Skeletal muscle tissue (tissue), 4 donors: ENCODE results near the gene LCE4A. TPM values are rescaled to one million over a fixed set of nuclear protein-coding genes. Genes with fewer than 3 reads are reported as not detected.
"Not testable (repeated sequence)": the region's sequence is repeated elsewhere in the genome, so short reads cannot be mapped to it uniquely, and the experiment has no call there.

Experiments used
- H3K27ac ChIP-seq: one replicate; pipeline ENCODE4 v1.7.0; 2013; ENCODE audit warnings: mild to moderate bottlenecking, low read depth, low read length, inconsistent platforms
- H3K27me3 ChIP-seq, 3 donors: one replicate each; pipeline ENCODE4 v1.7.0; 2013; ENCODE audit warnings: low read length in 3 of 3; ENCODE audit not compliant: control insufficient read depth in 3 of 3, insufficient read depth in 3 of 3
- H3K36me3 ChIP-seq, 3 donors: one replicate each; pipeline ENCODE4 v1.7.0; 2013; ENCODE audit warnings: low read length in 3 of 3; ENCODE audit not compliant: control insufficient read depth in 3 of 3, insufficient read depth in 3 of 3
- H3K4me1 ChIP-seq, 3 donors: one replicate each; pipeline ENCODE4 v1.7.0; 2013; ENCODE audit warnings: low read length in 3 of 3, mild to moderate bottlenecking in 3 of 3; ENCODE audit not compliant: control insufficient read depth in 3 of 3, insufficient read depth in 3 of 3
- H3K4me3 ChIP-seq, 3 donors: one replicate each; pipeline ENCODE4 v1.7.0; 2013; ENCODE audit warnings: low read length in 3 of 3
- H3K9ac ChIP-seq, 3 donors: one replicate each; pipeline ENCODE4 v1.7.0; 2013; ENCODE audit warnings: low read length in 3 of 3, mild to moderate bottlenecking in 3 of 3, moderate library complexity in 2 of 3, low read depth in 1 of 3
- H3K9me3 ChIP-seq, 3 donors: one replicate each; pipeline ENCODE4 v1.7.0; 2013; ENCODE audit warnings: low read length in 3 of 3; ENCODE audit not compliant: control insufficient read depth in 3 of 3
- total RNA-seq: library from RNA; depleted of rRNA; stranded (reverse); fragments of >200 nt; gene quantifications from one replicate; pipeline ENCODE4 v1.2.3, GENCODE V29; 2014
- donor health status: Osteomylitis.

The LCE4A gene
- not detected for total RNA-seq

- H3K4me3 ChIP-seq, result no peak within 1 kb of the TSS
- H3K4me1 ChIP-seq, result no peaks in the 10 kb centered on the region
- H3K9ac ChIP-seq, result no peak within 1 kb of the TSS
- no peaks in the 10 kb centered on the region for H3K9me3 ChIP-seq
- peaks cover 0 to 2% (median 0%) of the 10 kb centered on the region in 3 donors for H3K27me3 ChIP-seq
- no peaks in the 10 kb centered on the region for H3K36me3 ChIP-seq
- no peak within 1 kb of the TSS for H3K27ac ChIP-seq
Observed at GRCh38 chr1:152707860-152708259, at the start of gene LCE4A. TSS of gene LCE4A (plus strand) at chr1:152708160. CDS start at chr1:152709076, 916 bp downstream.

- Histone ChIP-seq H3K9me3 (no peaks in the 10 kb centered on the region), H3K36me3 (no peaks in the 10 kb centered on the region), H3K9ac (no peak overlapping the region), H3K4me1 (no peaks in the 10 kb centered on the region), H3K4me3 (no peak overlapping the region), H3K27me3 (peaks cover 0 to 3% (median 0%) of the 10 kb centered on the region in 3 donors), H3K27ac (no peak overlapping the region)
Observed at GRCh38 chr1:152658649-152659048, 49.3 kb upstream of the LCE4A start.

- Histone ChIP-seq H3K36me3 (no peaks in the 10 kb centered on the region), H3K9ac (no peak within 1 kb of the TSS), H3K4me3 (no peak within 1 kb of the TSS), H3K27me3 (peaks cover 0 to 3% (median 0%) of the 10 kb centered on the region in 3 donors), H3K27ac (no peak within 1 kb of the TSS), H3K4me1 (no peaks in the 10 kb centered on the region), H3K9me3 (no peaks in the 10 kb centered on the region)
Observed at GRCh38 chr1:152663098-152663497, 44.9 kb upstream of the LCE4A start, which contains the start of gene LCE2D. TSS of gene LCE2D (plus strand) at chr1:152663380. CDS start at chr1:152664106, 726 bp downstream.

GRCh38 chr1:152666171-152666570, 41.8 kb upstream of the LCE4A start:
- H3K36me3 ChIP-seq, H3K9ac ChIP-seq, H3K9me3 ChIP-seq, H3K4me3 ChIP-seq, H3K4me1 ChIP-seq, H3K27ac ChIP-seq, H3K27me3 ChIP-seq: not testable (repeated sequence)

GRCh38 chr1:152667648-152668047, 40.3 kb upstream of the LCE4A start:
- H3K9ac ChIP-seq, result no peak overlapping the region
- no peaks in the 10 kb centered on the region for H3K9me3 ChIP-seq
- H3K27me3 ChIP-seq, result peaks cover 0 to 3% (median 0%) of the 10 kb centered on the region in 3 donors
- no peak overlapping the region for H3K27ac ChIP-seq
- no peak overlapping the region for H3K4me3 ChIP-seq
- no peaks in the 10 kb centered on the region for H3K36me3 ChIP-seq
- no peaks in the 10 kb centered on the region for H3K4me1 ChIP-seq

GRCh38 chr1:152673016-152673415, 34.9 kb upstream of the LCE4A start:
- H3K9me3 ChIP-seq, result no peaks in the 10 kb centered on the region
- H3K4me3 ChIP-seq, result no peak overlapping the region
- H3K36me3 ChIP-seq, result no peaks in the 10 kb centered on the region
- H3K27ac ChIP-seq, result no peak overlapping the region
- H3K4me1 ChIP-seq, result no peaks in the 10 kb centered on the region
- no peak overlapping the region for H3K9ac ChIP-seq
- H3K27me3 ChIP-seq, result no peaks in the 10 kb centered on the region

GRCh38 chr1:152674983-152675382, 33.0 kb upstream of the LCE4A start, which contains the start of gene LCE2C:
TSS of gene LCE2C (plus strand) at chr1:152675279. CDS start at chr1:152676016, 737 bp downstream.
- not testable (repeated sequence) for H3K27ac ChIP-seq, H3K27me3 ChIP-seq, H3K4me3 ChIP-seq, H3K36me3 ChIP-seq, H3K4me1 ChIP-seq, H3K9me3 ChIP-seq, H3K9ac ChIP-seq

- Histone ChIP-seq H3K36me3 (no peaks in the 10 kb centered on the region), H3K9ac (no peak overlapping the region), H3K4me1 (no peaks in the 10 kb centered on the region), H3K27me3 (no peaks in the 10 kb centered on the region), H3K9me3 (no peaks in the 10 kb centered on the region), H3K27ac (no peak overlapping the region), H3K4me3 (no peak overlapping the region)
Observed at GRCh38 chr1:152679459-152679858, 28.5 kb upstream of the LCE4A start.

GRCh38 chr1:152681616-152682015, 26.3 kb upstream of the LCE4A start:
- H3K4me3 ChIP-seq, result no peak overlapping the region
- no peaks in the 10 kb centered on the region for H3K9me3 ChIP-seq
- no peaks in the 10 kb centered on the region for H3K27me3 ChIP-seq
- no peaks in the 10 kb centered on the region for H3K4me1 ChIP-seq
- H3K27ac ChIP-seq, result no peak overlapping the region
- H3K36me3 ChIP-seq, result no peaks in the 10 kb centered on the region
- H3K9ac ChIP-seq, result no peak overlapping the region

GRCh38 chr1:152683846-152684245, 24.1 kb upstream of the LCE4A start:
- H3K9ac ChIP-seq, result no peak overlapping the region
- H3K9me3 ChIP-seq, result no peaks in the 10 kb centered on the region
- H3K27ac ChIP-seq, result no peak overlapping the region
- H3K4me3 ChIP-seq, result no peak overlapping the region
- H3K4me1 ChIP-seq, result no peaks in the 10 kb centered on the region
- H3K36me3 ChIP-seq, result no peaks in the 10 kb centered on the region
- no peaks in the 10 kb centered on the region for H3K27me3 ChIP-seq

- H3K27ac ChIP-seq, H3K4me1 ChIP-seq, H3K27me3 ChIP-seq, H3K9me3 ChIP-seq, H3K4me3 ChIP-seq, H3K9ac ChIP-seq, H3K36me3 ChIP-seq: not testable (repeated sequence)
Observed at GRCh38 chr1:152685823-152686222, 22.1 kb upstream of the LCE4A start, which contains the start of gene LCE2B. TSS of gene LCE2B (plus strand) at chr1:152686123. CDS start at chr1:152686844, 721 bp downstream.
